Liver (tissue), 3 donors: Measurements from ENCODE around the gene UGT2B7.

Experiments
- ATF3 ChIP-seq: IDR thresholded peaks from 2 replicates; pipeline ENCODE4 v1.6.1; 2016; ENCODE audit warnings: antibody characterized with exemption
- CTCF ChIP-seq: fragments of 150-350 bp; IDR thresholded peaks from 2 replicates; pipeline ENCODE4 v1.5.1; 2017; ENCODE audit warnings: improper control_type of control experiment, low read depth, low read length; ENCODE audit not compliant: missing input control
- EGR1 ChIP-seq, 2 donors: IDR thresholded peaks; 2 replicates each; pipeline ENCODE4 v1.6.1; 2016 to 2018; ENCODE audit warnings: antibody characterized with exemption in 2 of 2, low read depth in 2 of 2
- FOXA1 ChIP-seq: IDR thresholded peaks from 2 replicates; pipeline ENCODE4 v1.6.1; 2016; ENCODE audit warnings: antibody characterized with exemption
- GABPA ChIP-seq, 2 donors: IDR thresholded peaks in 1 of 2; conservative IDR thresholded peaks in 1 of 2; 2 replicates each; pipeline ENCODE4 v1.6.1; 2016; ENCODE audit warnings: antibody characterized with exemption in 2 of 2, mild to moderate bottlenecking in 1 of 2, moderate library complexity in 1 of 2
- REST ChIP-seq: IDR thresholded peaks from 2 replicates; pipeline ENCODE4 v1.6.1; 2016; ENCODE audit warnings: antibody characterized with exemption, mild to moderate bottlenecking
- SP1 ChIP-seq: IDR thresholded peaks from 2 replicates; pipeline ENCODE4 v1.6.1; 2018; ENCODE audit warnings: antibody characterized with exemption, mild to moderate bottlenecking
- YY1 ChIP-seq: IDR thresholded peaks from 2 replicates; pipeline ENCODE4 v1.6.1; 2016; ENCODE audit warnings: antibody characterized with exemption, mild to moderate bottlenecking
- ZBTB33 ChIP-seq: IDR thresholded peaks from 2 replicates; pipeline ENCODE4 v1.6.1; 2016; ENCODE audit warnings: antibody characterized with exemption
- donor health status: healthy.
- donor health status: healthy.

- TF ChIP-seq FOXA1 (no peak), CTCF (no peak), REST (no peak), YY1 (no peak), EGR1 (IDR thresholded peaks at IDR 0.05; ENCODE audit: low read depth in 2 of 2) (no peak), ZBTB33 (no peak), SP1 (no peak), GABPA (IDR thresholded peaks at IDR 0.05 in 1 of 2, conservative IDR thresholded peaks at IDR 0.05 in 1 of 2) (no peak), ATF3 (no peak)
Observed at GRCh38 chr4:69054578-69055200, 41.6 kb upstream of the UGT2B7 start.
